GM23338 (cell line): ENCODE measurements around the gene MTARC2. TPM values are rescaled to one million over a fixed set of nuclear protein-coding genes. Genes with fewer than 3 reads are reported as not detected.

Source experiments
- ATAC-seq: fragments of 200-7000 bp; cut with Tn5 transposase; 3 replicates; pipeline ENCODE4 v1.9.1; 2020
- DNase-seq: peaks from one replicate; pipeline ENCODE4 v3.0.0-alpha.2; 2015; ENCODE audit warnings: low spot score
- H2AFZ ChIP-seq: fragments of 200-600 bp; sonication (generic); 2 replicates; pipeline ENCODE4 v1.8.0; 2016; ENCODE audit warnings: antibody characterized with exemption, mild to moderate bottlenecking, moderate library complexity
- H3F3A ChIP-seq: fragments of 200-600 bp; sonication (generic); replicated peaks from 2 replicates; pipeline ENCODE4 v1.8.0; 2017; ENCODE audit warnings: antibody characterized with exemption, mixed run types, low read depth
- H3K27ac ChIP-seq: fragments of 200-600 bp; sonication (generic); 2 replicates; pipeline ENCODE4 v1.6.1; 2016; ENCODE audit warnings: low read depth
- H3K27me3 ChIP-seq: fragments of 200-600 bp; sonication (generic); 2 replicates; pipeline ENCODE4 v1.8.0; 2016; ENCODE audit warnings: mild to moderate bottlenecking, mixed run types, moderate library complexity; ENCODE audit not compliant: insufficient read depth
- H3K36me3 ChIP-seq: fragments of 200-600 bp; sonication (generic); 2 replicates; pipeline ENCODE4 v1.8.0; 2016; ENCODE audit warnings: mild to moderate bottlenecking; ENCODE audit not compliant: insufficient read depth
- H3K4me1 ChIP-seq: fragments of 200-600 bp; sonication (generic); 2 replicates; pipeline ENCODE4 v1.8.0; 2016; ENCODE audit warnings: mild to moderate bottlenecking, moderate library complexity; ENCODE audit not compliant: insufficient read depth
- H3K4me2 ChIP-seq: fragments of 200-600 bp; sonication (generic); 2 replicates; pipeline ENCODE4 v1.7.1; 2017; ENCODE audit warnings: mixed run types
- H3K4me3 ChIP-seq: fragments of 200-600 bp; sonication (generic); 2 replicates; pipeline ENCODE4 v1.6.1; 2016; ENCODE audit warnings: mixed run types
- H3K79me2 ChIP-seq: fragments of 200-600 bp; sonication (generic); replicated peaks from 2 replicates; pipeline ENCODE4 v1.8.0; 2017; ENCODE audit warnings: mild to moderate bottlenecking; ENCODE audit not compliant: insufficient read depth
- H3K9me2 ChIP-seq: fragments of 200-600 bp; sonication (generic); 2 replicates; pipeline ENCODE4 v1.8.0; 2017; ENCODE audit not compliant: insufficient read depth
- H4K20me1 ChIP-seq: fragments of 200-600 bp; sonication (generic); replicated peaks from 2 replicates; pipeline ENCODE4 v1.8.0; 2017; ENCODE audit warnings: mild to moderate bottlenecking; ENCODE audit not compliant: insufficient read depth
- H3K27ac Mint-ChIP-seq: 2 replicates; pipeline ENCODE4 v1.8.0; 2020; ENCODE audit warnings: inconsistent platforms, mild to moderate bottlenecking, moderate library complexity, mixed read lengths
- H3K27me3 Mint-ChIP-seq: 3 replicates; pipeline ENCODE4 v1.8.0; 2022; ENCODE audit warnings: low read depth, mild to moderate bottlenecking, moderate library complexity, mixed read lengths, inconsistent platforms; ENCODE audit not compliant: insufficient read depth, poor library complexity
- H3K36me3 Mint-ChIP-seq: 3 replicates; pipeline ENCODE4 v1.8.0; 2021; ENCODE audit warnings: low read depth, mild to moderate bottlenecking, inconsistent platforms, moderate library complexity, mixed read lengths
- H3K4me1 Mint-ChIP-seq: 3 replicates; pipeline ENCODE4 v1.8.0; 2020; ENCODE audit warnings: mild to moderate bottlenecking, inconsistent platforms, mixed read lengths
- H3K4me3 Mint-ChIP-seq: 3 replicates; pipeline ENCODE4 v1.8.0; 2021; ENCODE audit warnings: moderate library complexity, mild to moderate bottlenecking, inconsistent platforms, mixed read lengths
- H3K9me3 Mint-ChIP-seq: 3 replicates; pipeline ENCODE4 v1.8.0; 2020; ENCODE audit warnings: moderate library complexity, mild to moderate bottlenecking, inconsistent platforms, mixed read lengths
- CREB1 ChIP-seq: fragments of 250-450 bp; sonication (Bioruptor Pico); IDR thresholded peaks from 2 replicates; pipeline ENCODE4 v1.5.0; 2020; ENCODE audit warnings: low read depth, mild to moderate bottlenecking, moderate library complexity
- EZH2 ChIP-seq: fragments of 200-600 bp; sonication (generic); IDR thresholded peaks from one replicate; pipeline ENCODE4 v1.8.0; 2017; ENCODE audit warnings: antibody characterized with exemption, mild to moderate bottlenecking, low read depth; ENCODE audit not compliant: unreplicated experiment
- EZH2phosphoT487 ChIP-seq: fragments of 200-600 bp; sonication (generic); IDR thresholded peaks from one replicate; pipeline ENCODE4 v1.8.1; 2018; ENCODE audit warnings: antibody characterized with exemption; ENCODE audit not compliant: unreplicated experiment
- JUNB ChIP-seq: IDR thresholded peaks from one replicate; pipeline ENCODE4 v1.6.1; 2016; ENCODE audit warnings: antibody characterized with exemption; ENCODE audit not compliant: unreplicated experiment
- NANOG ChIP-seq: IDR thresholded peaks from 2 replicates; pipeline ENCODE4 v1.6.1; 2016; ENCODE audit warnings: antibody characterized with exemption, borderline replicate concordance
- POLR2AphosphoS5 ChIP-seq: IDR thresholded peaks from 2 replicates; pipeline ENCODE4 v1.6.1; 2016; ENCODE audit warnings: antibody characterized with exemption, low read depth
- STAT1 ChIP-seq: IDR thresholded peaks from one replicate; pipeline ENCODE4 v1.6.1; 2016; ENCODE audit warnings: antibody characterized with exemption; ENCODE audit not compliant: unreplicated experiment
- ZNF114 ChIP-seq: fragments of 250-450 bp; sonication (Bioruptor Pico); IDR thresholded peaks from 2 replicates; pipeline ENCODE4 v1.5.0; 2020; ENCODE audit warnings: mild to moderate bottlenecking, moderate library complexity
- ZNF331 ChIP-seq: fragments of 250-450 bp; sonication (Bioruptor Pico); IDR thresholded peaks from 2 replicates; pipeline ENCODE4 v1.5.0; 2020; ENCODE audit warnings: low read depth, mild to moderate bottlenecking, moderate library complexity
- polyA plus RNA-seq: library from polyadenylated mRNA; unstranded; fragments of >200 nt; fragmentation: Nextera tagmentation; extraction: Ambion mirVana; gene quantifications from 2 replicates; pipeline ENCODE4 v1.2.1, GENCODE V29; 2016
- total RNA-seq: library from RNA; depleted of rRNA; stranded (reverse); fragments of >200 nt; shearing (Covaris generic); gene quantifications from 2 replicates; pipeline ENCODE4 v1.2.3, GENCODE V29; 2014
- TF ChIP-seq, protein P1 (sequence below): fragments of 250-450 bp; sonication (Bioruptor Pico); IDR thresholded peaks from 2 replicates; pipeline ENCODE4 v1.5.0; 2020; ENCODE audit warnings: mild to moderate bottlenecking, moderate library complexity
- TF ChIP-seq, protein P2 (sequence below), 2 experiments: fragments of 200-600 bp in 1 of 2; sonication (generic) in 1 of 2; conservative IDR thresholded peaks; 2 replicates each; pipeline versions ENCODE4 v1.5.1 to v1.6.1; 2016 to 2017; ENCODE audit warnings: antibody characterized with exemption in 2 of 2, low read depth in 2 of 2, mild to moderate bottlenecking in 2 of 2, moderate library complexity in 1 of 2
- TF ChIP-seq, protein P3 (sequence below): IDR thresholded peaks from 2 replicates; pipeline ENCODE4 v1.6.1; 2016; ENCODE audit warnings: antibody characterized with exemption
- TF ChIP-seq, protein P4 (sequence below): IDR thresholded peaks from one replicate; pipeline ENCODE4 v1.6.1; 2018; ENCODE audit warnings: antibody characterized with exemption; ENCODE audit not compliant: unreplicated experiment

Gene MTARC2
- total and polyA plus RNA-seq, 2 experiments from 2014 or later, result 4.1 to 8.0 TPM

DNA sequence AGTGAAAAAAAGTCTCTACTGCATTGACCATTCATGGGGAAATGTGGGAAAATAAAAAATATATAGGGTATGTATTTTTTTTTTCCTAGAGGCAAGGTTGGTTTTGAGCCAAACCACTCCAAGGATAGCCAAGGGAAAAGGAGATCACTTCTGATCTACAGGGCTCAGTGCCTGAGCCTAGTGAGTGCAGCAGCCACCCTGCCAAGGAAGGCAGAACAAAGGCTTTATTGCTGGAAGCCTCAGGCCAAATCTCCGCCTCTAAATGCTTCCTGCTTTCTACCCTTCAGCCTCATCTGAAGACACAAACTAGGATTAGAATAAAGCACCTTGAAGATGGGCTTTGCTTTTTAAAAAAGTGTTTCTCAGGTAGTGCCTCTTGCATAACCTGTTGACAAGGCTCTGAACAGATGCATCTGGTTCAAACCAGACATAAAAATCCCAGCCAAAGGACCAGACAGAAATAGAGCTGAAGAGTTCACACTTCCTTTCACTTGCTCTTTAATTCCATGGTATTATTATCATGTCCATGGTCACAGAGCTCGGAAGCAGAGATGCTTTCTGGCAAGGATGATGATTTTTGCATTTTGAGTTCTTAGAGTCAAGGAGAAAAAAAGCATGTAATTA, 47.5 kb upstream of the MTARC2 start:
- peak; percentile 78 for ATAC-seq
- Histone ChIP-seq H3K27me3 (no peaks in the 10 kb centered on the region), H4K20me1 (no peaks in the 10 kb centered on the region), H3F3A (no peaks in the 10 kb centered on the region), H2AFZ (no peak overlapping the region), H3K4me1 (0 out of 2 replicates have a peak, but pooled peaks cover 10% of the 10 kb centered on the region), H3K4me3 (no peak overlapping the region), H3K9me2 (no peaks in the 10 kb centered on the region), H3K27ac (no peak overlapping the region), H3K79me2 (no peaks in the 10 kb centered on the region), H3K36me3 (no peaks in the 10 kb centered on the region), H3K4me2 (no peak overlapping the region)
- Mint-ChIP-seq H3K27ac (no peak overlapping the region), H3K4me3 (no peak overlapping the region), H3K36me3 (peaks cover 3% of the 10 kb centered on the region; the same call in 1 of the 3 replicates), H3K4me1 (peaks cover 31% of the 10 kb centered on the region), H3K9me3 (no peaks in the 10 kb centered on the region), H3K27me3 (peaks cover 4% of the 10 kb centered on the region)
- DNase-seq, result peak; percentile 49
- no peak for TF ChIP-seq CREB1 (CRISPR knock-in tag)
- TF ChIP-seq, protein P1, sequence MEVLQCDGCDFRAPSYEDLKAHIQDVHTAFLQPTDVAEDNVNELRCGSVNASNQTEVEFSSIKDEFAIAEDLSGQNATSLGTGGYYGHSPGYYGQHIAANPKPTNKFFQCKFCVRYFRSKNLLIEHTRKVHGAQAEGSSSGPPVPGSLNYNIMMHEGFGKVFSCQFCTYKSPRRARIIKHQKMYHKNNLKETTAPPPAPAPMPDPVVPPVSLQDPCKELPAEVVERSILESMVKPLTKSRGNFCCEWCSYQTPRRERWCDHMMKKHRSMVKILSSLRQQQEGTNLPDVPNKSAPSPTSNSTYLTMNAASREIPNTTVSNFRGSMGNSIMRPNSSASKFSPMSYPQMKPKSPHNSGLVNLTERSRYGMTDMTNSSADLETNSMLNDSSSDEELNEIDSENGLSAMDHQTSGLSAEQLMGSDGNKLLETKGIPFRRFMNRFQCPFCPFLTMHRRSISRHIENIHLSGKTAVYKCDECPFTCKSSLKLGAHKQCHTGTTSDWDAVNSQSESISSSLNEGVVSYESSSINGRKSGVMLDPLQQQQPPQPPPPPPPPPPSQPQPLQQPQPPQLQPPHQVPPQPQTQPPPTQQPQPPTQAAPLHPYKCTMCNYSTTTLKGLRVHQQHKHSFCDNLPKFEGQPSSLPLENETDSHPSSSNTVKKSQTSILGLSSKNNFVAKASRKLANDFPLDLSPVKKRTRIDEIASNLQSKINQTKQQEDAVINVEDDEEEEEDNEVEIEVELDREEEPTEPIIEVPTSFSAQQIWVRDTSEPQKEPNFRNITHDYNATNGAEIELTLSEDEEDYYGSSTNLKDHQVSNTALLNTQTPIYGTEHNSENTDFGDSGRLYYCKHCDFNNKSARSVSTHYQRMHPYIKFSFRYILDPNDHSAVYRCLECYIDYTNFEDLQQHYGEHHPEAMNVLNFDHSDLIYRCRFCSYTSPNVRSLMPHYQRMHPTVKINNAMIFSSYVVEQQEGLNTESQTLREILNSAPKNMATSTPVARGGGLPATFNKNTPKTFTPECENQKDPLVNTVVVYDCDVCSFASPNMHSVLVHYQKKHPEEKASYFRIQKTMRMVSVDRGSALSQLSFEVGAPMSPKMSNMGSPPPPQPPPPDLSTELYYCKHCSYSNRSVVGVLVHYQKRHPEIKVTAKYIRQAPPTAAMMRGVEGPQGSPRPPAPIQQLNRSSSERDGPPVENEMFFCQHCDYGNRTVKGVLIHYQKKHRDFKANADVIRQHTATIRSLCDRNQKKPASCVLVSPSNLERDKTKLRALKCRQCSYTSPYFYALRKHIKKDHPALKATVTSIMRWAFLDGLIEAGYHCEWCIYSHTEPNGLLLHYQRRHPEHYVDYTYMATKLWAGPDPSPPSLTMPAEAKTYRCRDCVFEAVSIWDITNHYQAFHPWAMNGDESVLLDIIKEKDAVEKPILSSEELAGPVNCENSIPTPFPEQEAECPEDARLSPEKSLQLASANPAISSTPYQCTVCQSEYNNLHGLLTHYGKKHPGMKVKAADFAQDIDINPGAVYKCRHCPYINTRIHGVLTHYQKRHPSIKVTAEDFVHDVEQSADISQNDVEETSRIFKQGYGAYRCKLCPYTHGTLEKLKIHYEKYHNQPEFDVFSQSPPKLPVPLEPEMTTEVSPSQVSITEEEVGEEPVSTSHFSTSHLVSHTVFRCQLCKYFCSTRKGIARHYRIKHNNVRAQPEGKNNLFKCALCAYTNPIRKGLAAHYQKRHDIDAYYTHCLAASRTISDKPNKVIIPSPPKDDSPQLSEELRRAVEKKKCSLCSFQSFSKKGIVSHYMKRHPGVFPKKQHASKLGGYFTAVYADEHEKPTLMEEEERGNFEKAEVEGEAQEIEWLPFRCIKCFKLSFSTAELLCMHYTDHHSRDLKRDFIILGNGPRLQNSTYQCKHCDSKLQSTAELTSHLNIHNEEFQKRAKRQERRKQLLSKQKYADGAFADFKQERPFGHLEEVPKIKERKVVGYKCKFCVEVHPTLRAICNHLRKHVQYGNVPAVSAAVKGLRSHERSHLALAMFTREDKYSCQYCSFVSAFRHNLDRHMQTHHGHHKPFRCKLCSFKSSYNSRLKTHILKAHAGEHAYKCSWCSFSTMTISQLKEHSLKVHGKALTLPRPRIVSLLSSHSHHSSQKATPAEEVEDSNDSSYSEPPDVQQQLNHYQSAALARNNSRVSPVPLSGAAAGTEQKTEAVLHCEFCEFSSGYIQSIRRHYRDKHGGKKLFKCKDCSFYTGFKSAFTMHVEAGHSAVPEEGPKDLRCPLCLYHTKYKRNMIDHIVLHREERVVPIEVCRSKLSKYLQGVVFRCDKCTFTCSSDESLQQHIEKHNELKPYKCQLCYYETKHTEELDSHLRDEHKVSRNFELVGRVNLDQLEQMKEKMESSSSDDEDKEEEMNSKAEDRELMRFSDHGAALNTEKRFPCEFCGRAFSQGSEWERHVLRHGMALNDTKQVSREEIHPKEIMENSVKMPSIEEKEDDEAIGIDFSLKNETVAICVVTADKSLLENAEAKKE (CRISPR knock-in tag), result no peak
- no peak for TF ChIP-seq ZNF331 (CRISPR knock-in tag)
- TF ChIP-seq ZNF114 (CRISPR knock-in tag), result no peak
- no peak for TF ChIP-seq JUNB
- TF ChIP-seq NANOG, result no peak
- no peak for TF ChIP-seq EZH2
- TF ChIP-seq POLR2AphosphoS5, result no peak
- TF ChIP-seq, protein P2, sequence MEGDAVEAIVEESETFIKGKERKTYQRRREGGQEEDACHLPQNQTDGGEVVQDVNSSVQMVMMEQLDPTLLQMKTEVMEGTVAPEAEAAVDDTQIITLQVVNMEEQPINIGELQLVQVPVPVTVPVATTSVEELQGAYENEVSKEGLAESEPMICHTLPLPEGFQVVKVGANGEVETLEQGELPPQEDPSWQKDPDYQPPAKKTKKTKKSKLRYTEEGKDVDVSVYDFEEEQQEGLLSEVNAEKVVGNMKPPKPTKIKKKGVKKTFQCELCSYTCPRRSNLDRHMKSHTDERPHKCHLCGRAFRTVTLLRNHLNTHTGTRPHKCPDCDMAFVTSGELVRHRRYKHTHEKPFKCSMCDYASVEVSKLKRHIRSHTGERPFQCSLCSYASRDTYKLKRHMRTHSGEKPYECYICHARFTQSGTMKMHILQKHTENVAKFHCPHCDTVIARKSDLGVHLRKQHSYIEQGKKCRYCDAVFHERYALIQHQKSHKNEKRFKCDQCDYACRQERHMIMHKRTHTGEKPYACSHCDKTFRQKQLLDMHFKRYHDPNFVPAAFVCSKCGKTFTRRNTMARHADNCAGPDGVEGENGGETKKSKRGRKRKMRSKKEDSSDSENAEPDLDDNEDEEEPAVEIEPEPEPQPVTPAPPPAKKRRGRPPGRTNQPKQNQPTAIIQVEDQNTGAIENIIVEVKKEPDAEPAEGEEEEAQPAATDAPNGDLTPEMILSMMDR (conservative IDR thresholded peaks at IDR 0.05; ENCODE audit: low read depth in 2 of 2), result no peak
- TF ChIP-seq, protein P3, sequence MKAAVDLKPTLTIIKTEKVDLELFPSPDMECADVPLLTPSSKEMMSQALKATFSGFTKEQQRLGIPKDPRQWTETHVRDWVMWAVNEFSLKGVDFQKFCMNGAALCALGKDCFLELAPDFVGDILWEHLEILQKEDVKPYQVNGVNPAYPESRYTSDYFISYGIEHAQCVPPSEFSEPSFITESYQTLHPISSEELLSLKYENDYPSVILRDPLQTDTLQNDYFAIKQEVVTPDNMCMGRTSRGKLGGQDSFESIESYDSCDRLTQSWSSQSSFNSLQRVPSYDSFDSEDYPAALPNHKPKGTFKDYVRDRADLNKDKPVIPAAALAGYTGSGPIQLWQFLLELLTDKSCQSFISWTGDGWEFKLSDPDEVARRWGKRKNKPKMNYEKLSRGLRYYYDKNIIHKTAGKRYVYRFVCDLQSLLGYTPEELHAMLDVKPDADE, result no peak
- no peak for TF ChIP-seq EZH2phosphoT487
- TF ChIP-seq STAT1, result no peak
- TF ChIP-seq, protein P4, sequence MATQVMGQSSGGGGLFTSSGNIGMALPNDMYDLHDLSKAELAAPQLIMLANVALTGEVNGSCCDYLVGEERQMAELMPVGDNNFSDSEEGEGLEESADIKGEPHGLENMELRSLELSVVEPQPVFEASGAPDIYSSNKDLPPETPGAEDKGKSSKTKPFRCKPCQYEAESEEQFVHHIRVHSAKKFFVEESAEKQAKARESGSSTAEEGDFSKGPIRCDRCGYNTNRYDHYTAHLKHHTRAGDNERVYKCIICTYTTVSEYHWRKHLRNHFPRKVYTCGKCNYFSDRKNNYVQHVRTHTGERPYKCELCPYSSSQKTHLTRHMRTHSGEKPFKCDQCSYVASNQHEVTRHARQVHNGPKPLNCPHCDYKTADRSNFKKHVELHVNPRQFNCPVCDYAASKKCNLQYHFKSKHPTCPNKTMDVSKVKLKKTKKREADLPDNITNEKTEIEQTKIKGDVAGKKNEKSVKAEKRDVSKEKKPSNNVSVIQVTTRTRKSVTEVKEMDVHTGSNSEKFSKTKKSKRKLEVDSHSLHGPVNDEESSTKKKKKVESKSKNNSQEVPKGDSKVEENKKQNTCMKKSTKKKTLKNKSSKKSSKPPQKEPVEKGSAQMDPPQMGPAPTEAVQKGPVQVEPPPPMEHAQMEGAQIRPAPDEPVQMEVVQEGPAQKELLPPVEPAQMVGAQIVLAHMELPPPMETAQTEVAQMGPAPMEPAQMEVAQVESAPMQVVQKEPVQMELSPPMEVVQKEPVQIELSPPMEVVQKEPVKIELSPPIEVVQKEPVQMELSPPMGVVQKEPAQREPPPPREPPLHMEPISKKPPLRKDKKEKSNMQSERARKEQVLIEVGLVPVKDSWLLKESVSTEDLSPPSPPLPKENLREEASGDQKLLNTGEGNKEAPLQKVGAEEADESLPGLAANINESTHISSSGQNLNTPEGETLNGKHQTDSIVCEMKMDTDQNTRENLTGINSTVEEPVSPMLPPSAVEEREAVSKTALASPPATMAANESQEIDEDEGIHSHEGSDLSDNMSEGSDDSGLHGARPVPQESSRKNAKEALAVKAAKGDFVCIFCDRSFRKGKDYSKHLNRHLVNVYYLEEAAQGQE, result no peak
